GM21526 (cell line): ENCODE measurements around the gene PTK6.
"Not testable (repeated sequence)": the region's sequence is repeated elsewhere in the genome, so short reads cannot be mapped to it uniquely, and the experiment has no call there.

Source experiments
- ATAC-seq: cut with Tn5 transposase; IDR thresholded peaks from one replicate; pipeline ENCODE4 v1.9.1; 2021; ENCODE audit warnings: moderate library complexity; ENCODE audit not compliant: unreplicated experiment, low FRiP score

The PTK6 gene

DNA sequence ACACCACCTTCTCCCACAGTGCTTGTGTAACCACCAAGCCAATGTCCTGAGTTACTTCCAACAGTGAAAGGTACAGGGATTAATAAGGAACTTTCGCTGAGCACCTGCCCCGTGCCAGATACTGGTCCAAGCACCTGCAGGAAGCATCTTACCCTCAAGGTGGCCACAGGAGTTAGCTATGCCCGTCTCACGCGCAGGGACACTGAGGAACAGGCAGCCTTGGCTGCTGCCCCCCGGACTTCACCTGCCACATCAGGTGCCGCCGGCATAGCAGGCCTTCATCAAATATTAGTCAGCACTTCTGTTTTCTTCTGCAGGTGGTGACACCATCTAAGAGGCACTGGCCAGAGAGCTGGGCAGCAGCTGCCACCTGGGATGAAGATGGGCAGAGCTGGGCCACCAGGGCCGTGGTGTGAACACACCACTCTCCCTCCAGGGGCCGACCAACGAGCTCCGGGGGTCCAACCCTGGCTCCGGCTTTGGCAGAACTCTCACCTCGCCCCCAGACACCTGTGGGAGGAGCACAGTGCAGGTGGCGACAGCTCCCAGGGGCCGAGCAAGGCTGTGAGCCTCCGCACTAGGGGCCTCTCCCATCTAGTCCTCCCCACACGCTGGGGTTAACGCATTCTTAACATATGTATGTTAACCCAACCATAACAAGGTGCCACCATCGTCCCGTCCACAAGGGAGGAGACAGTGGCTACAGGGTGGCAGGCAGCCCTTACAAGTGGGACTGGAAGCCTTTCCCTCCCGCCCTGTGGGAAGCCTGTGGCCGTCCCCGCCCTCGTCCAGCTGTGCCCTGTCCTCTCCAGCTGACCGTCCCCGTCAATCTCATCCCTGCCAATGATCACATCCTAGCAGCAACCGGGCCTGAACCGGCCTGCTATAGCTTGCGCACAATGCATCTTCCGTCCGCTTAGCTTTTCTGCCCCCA, 19.5 kb downstream of the PTK6 start:
- ATAC-seq, result no peak

DNA sequence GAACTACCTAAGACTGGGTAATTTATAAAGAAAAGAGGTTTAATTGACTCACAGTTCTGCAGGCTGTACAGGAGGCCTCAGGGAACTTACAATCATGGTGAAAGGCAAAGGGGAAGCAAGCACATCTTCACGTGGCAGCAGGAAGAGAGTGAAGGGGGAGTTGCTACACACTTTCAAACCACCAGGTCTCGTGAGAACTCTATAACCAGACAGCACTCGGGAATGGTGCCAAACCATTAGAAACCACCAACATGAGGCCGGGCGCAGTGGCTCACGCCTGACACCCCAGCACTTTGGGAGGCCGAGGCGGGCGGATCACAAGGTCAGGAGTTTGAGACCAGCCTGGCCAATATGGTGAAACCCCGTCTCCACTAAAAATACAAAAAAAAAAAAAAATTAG, 22.7 kb downstream of the PTK6 start:
- not testable (repeated sequence) for ATAC-seq

DNA sequence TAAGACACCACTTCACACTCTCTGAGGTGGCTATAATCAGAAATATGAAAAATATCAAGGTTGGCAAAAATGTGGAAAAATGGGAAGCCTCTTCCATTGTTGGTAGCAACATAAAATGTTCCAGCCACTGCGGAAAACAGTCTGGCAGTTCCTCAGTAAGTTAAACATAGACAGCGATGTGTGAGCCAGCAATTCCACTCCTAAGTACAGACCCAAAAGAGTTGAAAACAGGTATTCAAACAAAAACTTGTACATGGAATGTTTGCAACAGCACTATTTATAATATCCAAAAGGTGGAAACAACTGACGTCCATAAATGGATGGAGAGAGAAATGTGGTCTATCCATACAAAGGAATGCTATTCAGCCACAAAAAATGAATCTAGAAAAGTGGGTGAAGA, 24.0 kb downstream of the PTK6 start:
- ATAC-seq, result no peak

DNA sequence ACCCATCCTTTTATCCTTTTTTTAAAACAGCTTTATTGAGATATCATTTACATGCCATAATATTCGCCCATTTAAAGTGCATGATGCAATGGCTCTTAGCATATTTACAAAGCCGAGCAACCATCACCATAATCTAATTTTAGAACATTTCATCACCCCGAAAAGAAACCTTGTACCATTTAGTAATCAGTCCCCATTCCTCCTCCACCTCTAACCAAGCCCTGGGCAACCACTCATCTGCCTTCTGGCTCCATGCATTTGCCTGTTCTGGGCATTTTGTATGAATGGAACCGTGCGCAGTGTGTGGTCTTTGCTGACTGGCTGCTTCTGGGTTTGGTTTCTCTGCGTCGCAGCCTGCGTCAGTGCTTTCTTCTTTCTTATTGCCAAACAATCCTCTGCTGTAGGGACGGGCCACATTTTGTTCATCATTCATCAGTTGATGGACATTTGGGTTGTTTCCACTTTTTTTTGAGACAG, 28.1 kb downstream of the PTK6 start:
- ATAC-seq, result no peak

DNA sequence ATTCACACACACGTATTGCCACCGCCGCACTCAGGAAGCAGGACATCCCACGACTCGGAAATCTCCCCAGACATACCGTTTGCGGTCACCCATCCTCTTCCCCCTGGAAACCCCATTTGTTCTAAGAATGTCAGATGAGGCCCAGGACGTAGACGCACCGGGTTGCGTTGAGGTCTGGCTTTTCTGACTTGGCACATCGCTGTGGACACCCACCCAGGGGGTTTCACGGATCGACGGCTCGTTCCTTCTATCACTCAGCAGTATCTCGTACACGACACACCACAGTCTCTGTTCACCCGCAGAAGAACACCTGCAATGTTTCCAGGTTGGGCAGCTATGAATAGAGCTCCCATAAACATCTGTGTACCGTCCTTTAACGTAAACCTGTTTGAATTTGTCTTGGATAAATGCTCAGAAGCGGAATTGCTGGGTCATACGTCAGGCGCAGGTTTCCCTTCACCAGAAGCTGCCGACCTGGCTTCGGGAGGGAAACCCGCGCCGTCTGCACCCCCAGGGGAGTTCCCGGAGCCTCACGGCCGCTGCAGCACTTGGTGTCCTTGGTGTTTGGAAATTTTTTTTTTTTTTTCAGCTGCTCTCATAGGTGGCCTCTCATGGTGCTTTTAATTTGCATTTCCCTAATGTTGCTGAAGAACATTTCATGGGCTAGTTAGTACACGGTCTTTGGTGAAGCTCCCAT, 29.0 kb downstream of the PTK6 start:
- no peak for ATAC-seq

DNA sequence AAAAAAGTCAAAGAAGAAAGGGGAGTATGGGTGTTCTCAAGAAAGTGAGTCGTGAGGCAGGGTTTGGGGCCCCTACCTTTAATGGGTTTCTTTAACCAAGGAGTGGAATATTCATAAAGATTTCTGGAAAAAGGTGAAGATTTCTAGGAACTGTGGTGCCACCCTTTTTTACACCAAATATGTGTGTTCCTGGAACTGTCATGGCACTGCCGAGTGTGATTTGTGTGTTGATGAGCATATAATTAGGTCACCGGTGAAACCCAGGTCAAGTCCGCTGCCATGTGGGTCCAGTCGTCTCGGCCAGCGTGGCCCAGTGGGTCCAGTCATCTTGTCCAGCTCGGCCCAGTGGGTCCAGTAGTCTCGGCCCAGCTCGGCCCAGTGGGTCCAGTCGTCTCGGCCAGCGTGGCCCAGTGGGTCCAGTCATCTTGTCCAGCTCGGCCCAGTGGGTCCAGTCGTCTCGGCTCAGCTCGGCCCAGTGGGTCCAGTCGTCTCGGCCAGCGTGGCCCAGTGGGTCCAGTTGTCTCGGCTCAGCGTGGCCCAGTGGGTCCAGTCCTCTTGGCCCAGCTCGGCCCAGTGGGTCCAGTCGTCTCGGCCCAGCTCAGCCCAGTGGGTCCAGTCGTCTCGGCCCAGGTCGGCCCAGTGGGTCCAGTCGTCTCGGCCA, 30.0 kb downstream of the PTK6 start:
- ATAC-seq, result no peak

DNA sequence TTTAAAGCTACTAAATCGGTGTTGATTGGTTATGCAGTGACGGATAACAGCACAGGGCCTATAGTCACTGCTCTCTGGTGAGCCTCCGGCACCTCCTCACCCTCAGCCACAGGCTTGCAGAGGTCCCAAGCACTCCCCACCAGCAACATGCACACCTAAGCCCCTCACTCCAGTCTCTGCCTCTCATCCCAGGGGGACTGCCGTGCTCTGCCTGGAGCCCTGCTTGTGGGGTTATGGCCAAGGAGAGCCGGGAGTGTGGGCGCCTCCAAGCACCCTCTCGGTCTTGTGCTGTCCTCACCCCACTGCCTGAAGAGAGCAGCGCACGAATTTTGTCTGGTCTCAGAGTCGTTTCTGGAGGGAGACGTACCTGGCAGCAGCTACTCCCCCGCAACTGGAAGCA, 31.5 kb downstream of the PTK6 start:
- ATAC-seq, result no peak

DNA sequence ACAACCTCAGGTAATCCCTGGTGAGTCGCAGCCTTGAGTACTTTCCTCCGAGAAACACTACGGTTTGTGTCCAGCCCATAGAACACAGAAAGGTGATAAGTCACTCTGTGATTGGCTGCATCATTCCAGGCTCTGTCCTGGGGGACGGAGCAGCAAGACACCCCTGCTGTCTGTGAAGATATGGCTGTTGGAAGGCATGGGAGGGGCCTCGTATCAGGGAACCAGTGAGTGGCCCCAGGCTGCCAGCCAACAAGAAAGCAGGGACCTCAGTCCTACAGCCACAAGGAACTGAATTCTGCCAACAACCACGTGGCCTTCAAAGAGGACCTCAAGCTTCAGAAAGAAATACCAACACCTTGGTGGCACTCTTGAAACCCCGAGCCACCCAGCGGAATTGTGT, 31.9 kb downstream of the PTK6 start:
- ATAC-seq, result no peak

DNA sequence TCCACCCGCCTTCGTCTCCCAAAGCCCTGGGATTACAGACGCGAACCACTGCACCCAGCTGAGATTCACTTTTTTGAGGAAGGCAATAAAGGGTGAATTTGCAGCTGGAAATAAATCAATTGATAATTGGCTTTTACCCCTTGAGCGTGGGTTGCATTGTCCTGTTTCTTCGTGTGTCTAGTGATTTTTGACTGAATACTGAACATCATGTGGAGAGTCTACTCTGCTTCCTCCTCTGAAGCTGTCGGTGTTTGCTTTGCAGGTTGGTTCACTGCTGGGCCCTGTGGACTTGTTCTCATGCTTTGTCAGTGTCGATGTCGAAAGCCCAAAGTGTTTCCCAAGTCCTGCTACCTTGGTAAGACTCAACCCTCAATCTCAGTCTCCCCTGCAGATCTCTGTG, 32.5 kb downstream of the PTK6 start:
- no peak for ATAC-seq

DNA sequence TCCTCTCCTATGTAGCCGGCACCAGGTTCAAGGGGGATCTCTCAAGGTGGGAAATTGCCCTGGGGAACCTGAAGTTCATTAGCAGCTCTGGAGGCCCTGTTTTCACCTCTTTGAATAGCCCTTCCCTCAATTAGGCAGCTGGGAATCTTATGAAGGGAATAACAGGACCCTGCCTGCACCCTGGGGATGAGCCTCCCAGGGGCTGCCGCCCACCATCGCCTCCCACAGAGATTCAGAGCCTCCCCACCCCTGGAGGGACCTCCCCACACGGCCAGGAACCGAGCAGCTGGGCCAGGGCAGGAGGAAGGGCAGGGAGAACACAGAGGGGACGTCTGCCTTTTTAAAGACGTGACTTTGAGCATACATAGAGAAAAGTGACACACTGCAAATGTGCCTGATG, 33.7 kb downstream of the PTK6 start:
- no peak for ATAC-seq

DNA sequence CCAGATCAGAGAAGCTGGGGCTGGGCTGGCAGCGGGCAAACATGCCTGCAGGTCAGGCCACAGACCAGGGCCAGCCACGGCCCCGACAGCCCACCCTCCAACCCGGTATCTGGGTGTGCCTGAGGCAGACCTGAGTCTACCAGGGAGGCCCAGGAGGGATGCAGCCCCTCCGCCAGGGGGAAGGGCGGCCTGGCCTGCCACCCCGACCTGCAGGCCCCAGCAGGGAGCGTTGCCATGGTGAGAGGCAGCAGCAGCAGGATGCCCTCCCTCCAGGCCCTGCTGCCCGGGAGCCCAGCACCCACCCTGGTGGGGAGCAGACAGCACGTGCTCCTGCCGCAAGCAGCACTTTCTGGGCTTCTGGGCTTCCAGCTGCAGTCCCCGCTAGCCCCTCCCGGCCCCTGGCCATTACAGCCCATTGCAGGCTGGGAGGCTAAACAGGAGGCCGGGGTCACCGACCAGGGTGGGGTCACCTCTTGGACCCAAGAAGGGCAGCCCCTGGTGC, 34.5 kb downstream of the PTK6 start:
- no peak for ATAC-seq

DNA sequence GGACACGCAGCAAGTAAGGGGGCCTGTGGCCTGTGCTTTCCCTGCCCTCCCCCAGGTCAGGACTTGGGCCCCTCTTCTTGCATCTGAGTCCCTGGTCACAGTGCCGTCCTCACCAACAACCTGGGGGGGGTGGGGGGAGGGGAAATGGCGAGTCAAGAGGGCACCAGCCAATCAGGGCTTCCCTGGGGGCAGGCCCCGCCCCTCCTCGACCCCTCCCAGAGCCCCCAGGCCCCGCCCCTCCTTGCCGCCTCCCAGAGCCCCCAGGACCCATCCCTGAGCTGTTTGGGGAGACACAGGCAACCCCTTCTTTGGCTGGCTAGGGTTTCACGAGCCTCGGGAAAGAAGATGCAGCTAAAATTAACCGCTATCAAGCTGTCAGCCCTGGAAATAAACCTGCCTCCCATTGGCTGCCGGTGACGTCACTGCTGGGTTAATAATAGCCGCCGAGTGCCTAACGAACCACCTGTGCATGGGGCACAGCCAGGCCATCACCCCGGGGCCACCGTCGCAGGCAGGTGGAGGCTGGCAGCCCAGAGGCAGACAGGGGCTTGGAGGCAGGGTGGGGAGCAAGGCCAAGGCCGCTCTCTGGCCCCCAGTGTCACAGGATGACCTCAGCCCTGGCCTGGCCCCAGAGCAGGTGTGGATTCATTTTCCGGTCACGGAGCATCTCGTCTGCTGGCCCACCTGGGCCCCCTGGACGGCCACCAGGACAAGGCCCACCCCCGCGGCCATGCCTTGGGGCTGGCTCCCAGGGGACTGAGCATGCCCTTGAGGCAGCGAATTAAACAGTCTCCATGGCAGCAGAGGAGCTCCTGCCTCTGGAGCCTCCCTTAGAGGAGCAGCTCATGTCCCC, 35.1 kb downstream of the PTK6 start:
- ATAC-seq, result no peak

DNA sequence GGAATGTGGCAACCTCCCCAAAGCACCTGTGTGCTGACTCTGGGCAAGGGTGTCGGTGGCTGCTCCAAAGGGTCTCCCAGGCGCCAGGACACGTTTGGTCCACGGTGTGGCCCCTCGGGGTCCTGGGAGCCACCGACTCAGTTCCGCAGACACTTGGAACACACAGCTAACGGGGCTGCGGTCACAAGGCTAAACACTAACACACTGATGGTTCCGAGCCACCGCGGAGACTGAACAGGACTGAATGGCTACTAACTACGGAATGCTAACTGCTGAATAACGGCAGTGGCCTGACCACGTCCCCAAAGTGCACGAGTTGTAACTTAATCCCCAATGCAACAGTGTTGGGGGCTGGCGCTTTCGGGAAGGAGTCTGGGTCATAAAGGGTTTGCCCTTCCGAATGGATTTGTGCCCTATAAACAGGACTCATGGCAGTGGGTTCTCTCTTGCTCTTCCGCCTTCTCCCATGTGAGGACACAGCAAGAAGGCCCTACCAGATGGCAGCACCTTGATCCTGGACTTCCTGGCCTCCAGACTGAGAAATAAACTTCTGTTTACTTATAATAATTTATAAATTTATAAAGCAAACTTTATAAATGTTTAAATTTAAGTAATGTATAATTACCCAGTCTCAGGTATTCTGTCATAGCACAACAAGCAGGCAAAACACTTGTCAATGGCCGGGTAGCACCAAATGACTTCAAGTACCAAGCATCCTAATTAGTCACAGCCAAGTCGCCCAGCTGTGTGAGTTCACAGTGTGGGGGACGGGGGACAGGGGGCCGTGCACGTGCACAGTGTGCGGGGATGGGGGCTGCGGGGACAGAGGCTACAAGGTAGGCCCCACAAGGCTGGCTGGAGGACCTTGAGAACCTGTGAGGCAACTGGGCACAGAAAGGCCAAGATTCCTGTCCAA, 36.0 kb downstream of the PTK6 start:
- ATAC-seq, result no peak

DNA sequence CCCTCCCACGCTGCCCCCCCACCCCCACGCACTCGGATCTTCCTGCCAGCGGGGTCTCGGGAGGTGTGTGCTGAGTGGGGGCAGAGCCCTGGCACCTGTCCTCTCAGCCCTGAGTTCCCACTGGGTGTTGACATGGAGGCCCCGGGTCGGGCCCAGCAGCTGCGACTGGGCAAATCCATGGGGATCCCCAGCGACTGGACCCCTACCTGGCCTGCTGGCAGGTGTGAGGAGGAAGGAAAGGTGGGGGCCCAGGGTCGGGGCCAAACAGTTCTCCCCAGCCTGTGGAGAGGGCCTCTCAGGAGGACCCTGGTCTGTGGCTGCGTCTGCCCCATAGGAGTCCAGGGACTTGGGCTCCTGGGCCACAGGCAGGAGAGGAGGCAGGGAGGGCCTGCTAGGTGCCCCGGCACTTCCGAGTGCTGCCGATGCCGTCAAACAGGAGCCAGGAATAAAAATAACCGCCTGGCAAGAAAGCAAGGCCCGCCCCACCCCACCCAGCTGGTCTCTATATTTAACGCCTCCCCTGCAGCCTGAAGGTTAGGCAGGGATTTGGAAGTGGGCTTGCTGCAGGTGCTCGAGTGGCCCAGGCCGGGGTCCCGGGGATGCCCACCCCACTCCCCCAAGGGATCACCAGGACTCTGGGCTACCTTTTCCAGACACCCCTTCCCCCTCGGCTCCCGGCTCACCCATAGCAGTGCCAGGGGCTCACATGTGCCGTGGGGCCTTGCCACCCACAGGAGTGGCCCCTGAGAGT, 36.9 kb downstream of the PTK6 start:
- ATAC-seq, result no peak

DNA sequence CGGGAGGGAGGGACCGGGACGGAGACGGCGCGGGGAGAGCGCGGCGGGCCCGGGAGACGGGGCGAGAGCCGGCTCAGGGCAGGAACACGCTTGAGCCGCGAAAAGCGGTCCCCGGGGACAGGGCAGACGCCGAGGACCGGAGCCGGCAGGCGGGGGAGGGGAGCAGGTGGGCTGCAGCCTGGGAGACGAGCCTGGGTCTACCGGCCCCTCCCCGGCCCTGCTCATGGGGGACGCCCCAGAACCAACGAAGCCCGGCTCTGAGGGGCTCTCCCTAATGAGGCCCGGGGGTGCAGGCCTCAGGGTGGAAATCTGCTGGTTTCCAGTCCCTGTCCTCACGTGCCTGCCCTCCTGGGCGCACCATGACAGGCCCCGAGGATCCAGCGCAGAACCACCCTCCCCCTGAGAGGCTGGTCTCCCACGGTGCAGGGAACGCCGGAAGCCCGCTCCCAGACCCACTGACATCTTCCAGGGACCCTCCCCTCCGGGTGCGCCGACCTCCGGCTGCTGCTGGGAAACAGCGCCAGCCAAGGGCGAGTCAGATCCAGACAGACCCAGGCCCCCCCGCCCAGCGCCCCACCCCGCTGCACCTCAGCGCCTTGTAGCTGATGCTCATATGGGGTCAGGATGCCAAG, 37.7 kb downstream of the PTK6 start:
- no peak for ATAC-seq

DNA sequence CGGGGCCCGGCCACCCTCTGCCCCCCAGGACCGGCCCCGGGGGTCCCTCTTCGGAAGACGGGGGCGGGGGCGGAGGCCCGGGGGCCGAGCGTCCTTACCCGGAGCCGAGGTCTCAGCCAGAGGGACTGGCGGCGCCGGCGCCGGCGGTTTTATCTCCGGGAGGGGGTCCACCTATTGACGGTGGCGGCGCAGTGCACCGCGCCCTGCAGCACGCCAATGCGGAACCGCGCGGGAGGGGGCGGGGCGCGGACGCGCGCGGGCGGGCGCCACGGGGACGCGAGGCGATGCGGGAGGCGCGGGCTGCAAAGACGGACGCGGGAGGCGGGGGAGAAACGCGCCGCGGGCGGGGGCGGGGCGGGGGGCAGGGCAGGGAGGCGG, 38.2 kb downstream of the PTK6 start, which contains the start of gene EEF1A2:
Gene EEF1A2, minus strand, starts transcription at position 124 of the 378 bp plus-strand sequence. CDS start 1,320 bp downstream, outside the sequence.
- ATAC-seq, result no peak

DNA sequence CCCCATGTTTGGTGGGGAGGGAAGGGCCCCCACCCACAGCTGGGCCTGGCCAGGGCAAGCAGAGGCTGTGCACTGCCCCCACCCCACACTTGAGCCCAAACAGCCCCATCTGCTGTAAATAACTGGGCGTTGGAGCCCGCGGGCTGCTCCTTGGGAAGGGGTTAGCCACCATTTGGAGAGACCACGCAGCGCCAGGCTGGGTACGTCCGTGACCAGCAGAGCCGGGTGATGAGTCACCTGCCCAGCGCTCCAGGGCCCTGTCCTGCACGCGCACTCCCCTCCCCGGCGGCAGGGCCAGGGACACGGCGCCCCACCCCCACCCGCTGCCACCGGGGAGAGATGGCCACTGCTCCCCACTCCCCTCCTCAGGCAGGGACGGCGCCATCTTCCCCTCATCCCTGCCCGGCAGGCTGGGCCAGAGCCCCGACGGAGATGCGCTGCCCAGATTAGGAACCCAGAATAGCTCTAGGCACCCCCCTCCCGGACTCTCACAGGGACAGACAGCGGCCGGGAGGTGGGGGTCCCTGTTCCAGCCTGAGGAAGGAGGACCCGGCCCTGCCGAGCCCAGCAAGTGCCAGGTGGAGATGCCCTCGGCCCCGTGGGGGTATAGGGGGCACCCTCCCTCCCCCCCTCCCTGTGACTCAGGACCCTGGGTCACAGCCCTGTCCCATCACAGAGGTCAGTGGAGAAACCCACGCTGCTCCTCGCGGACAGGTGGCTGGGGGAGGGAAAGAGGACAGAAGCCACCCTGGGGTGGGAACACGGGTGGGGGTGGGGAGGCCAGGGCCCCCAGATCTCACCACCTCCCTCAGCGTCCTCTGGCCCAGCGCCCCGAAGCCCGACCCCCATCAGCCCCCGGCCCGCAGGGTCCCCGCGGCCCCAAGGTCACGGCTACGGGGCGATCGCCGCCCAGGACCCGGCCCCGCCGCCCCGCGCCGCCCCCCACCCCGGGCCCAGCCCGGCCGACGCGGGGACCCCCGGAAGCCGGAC, 38.9 kb downstream of the PTK6 start:
- ATAC-seq, result no peak
